H9 (cell line): ENCODE measurements around the gene MAOA. TPM values are rescaled to one million over a fixed set of nuclear protein-coding genes. Genes with fewer than 3 reads are reported as not detected.

Experiments used
- DNase-seq: peaks from one replicate; pipeline ENCODE4 v3.0.0-alpha.2; 2017
- H2AFZ ChIP-seq: one replicate; pipeline ENCODE4 v1.6.1; 2013; ENCODE audit warnings: mild to moderate bottlenecking, low read length, control low read depth, moderate library complexity
- H2AK5ac ChIP-seq: 2 replicates; pipeline ENCODE4 v1.6.1; 2013; ENCODE audit warnings: low read length, control low read depth, mixed read lengths; ENCODE audit not compliant: insufficient read length
- H2BK120ac ChIP-seq: one replicate; pipeline ENCODE4 v1.6.1; 2013; ENCODE audit warnings: low read depth, mild to moderate bottlenecking, low read length, control low read depth, inconsistent platforms; ENCODE audit not compliant: poor library complexity, severe bottlenecking
- H2BK12ac ChIP-seq: 2 replicates; pipeline ENCODE4 v1.6.1; 2013; ENCODE audit warnings: low read length, control low read depth, mixed read lengths, low read depth; ENCODE audit not compliant: insufficient read length
- H2BK15ac ChIP-seq: 2 replicates; pipeline ENCODE4 v1.6.1; 2013; ENCODE audit warnings: low read depth, low read length, control low read depth
- H2BK20ac ChIP-seq: one replicate; pipeline ENCODE4 v1.6.1; 2013; ENCODE audit warnings: low read depth, mild to moderate bottlenecking, low read length, control low read depth, inconsistent platforms; ENCODE audit not compliant: poor library complexity, severe bottlenecking
- H2BK5ac ChIP-seq: 2 replicates; pipeline ENCODE4 v1.6.1; 2013; ENCODE audit warnings: low read length, control low read depth, mixed read lengths; ENCODE audit not compliant: insufficient read length
- H3K14ac ChIP-seq: 2 replicates; pipeline ENCODE4 v1.6.1; 2013; ENCODE audit warnings: low read length, control low read depth; ENCODE audit not compliant: insufficient read depth
- H3K18ac ChIP-seq: 2 replicates; pipeline ENCODE4 v1.6.1; 2013; ENCODE audit warnings: low read depth, mild to moderate bottlenecking, mixed read lengths, low read length, control low read depth; ENCODE audit not compliant: insufficient read length
- H3K23ac ChIP-seq: 2 replicates; pipeline ENCODE4 v1.6.1; 2013; ENCODE audit warnings: low read length, control low read depth, mixed read lengths, low read depth; ENCODE audit not compliant: insufficient read length
- H3K23me2 ChIP-seq: 2 replicates; pipeline ENCODE4 v1.6.1; 2013; ENCODE audit warnings: low read depth, mild to moderate bottlenecking, mixed read lengths, low read length, control low read depth; ENCODE audit not compliant: insufficient read length, poor library complexity, severe bottlenecking
- H3K27ac ChIP-seq: 2 replicates; pipeline ENCODE4 v1.5.1; 2013; ENCODE audit warnings: low read length, control low read depth, mixed read lengths, low read depth; ENCODE audit not compliant: insufficient read length
- H3K27me3 ChIP-seq: 2 replicates; pipeline ENCODE4 v1.6.1; 2013; ENCODE audit warnings: low read length, control low read depth, inconsistent platforms; ENCODE audit not compliant: insufficient read depth
- H3K4ac ChIP-seq: 2 replicates; pipeline ENCODE4 v1.6.1; 2013; ENCODE audit warnings: low read depth, mild to moderate bottlenecking, control low read depth, inconsistent platforms, low read length, moderate library complexity
- H3K4me1 ChIP-seq: 2 replicates; pipeline ENCODE4 v1.6.1; 2013; ENCODE audit warnings: low read length, control low read depth, inconsistent platforms; ENCODE audit not compliant: insufficient read depth
- H3K4me2 ChIP-seq: 2 replicates; pipeline ENCODE4 v1.6.1; 2013; ENCODE audit warnings: low read length, control low read depth, mixed read lengths; ENCODE audit not compliant: insufficient read length, insufficient read depth
- H3K56ac ChIP-seq: 2 replicates; pipeline ENCODE4 v1.6.1; 2013; ENCODE audit warnings: low read depth, mild to moderate bottlenecking, mixed read lengths, low read length, control low read depth; ENCODE audit not compliant: insufficient read length
- H3K79me1 ChIP-seq: 2 replicates; pipeline ENCODE4 v1.6.1; 2013; ENCODE audit warnings: low read depth, mild to moderate bottlenecking, moderate library complexity, low read length, control low read depth, inconsistent platforms; ENCODE audit not compliant: insufficient read depth, poor library complexity, severe bottlenecking
- H3K79me2 ChIP-seq: 2 replicates; pipeline ENCODE4 v1.6.1; 2013; ENCODE audit warnings: low read length, control low read depth, inconsistent platforms; ENCODE audit not compliant: insufficient read depth
- H3K9ac ChIP-seq: 2 replicates; pipeline ENCODE4 v1.6.1; 2013; ENCODE audit warnings: low read length, control low read depth, mixed read lengths; ENCODE audit not compliant: insufficient read length; ENCODE audit errors: extremely low read depth
- H3K9me3 ChIP-seq: one replicate; pipeline ENCODE4 v1.6.1; 2013; ENCODE audit warnings: low read depth, low read length, inconsistent platforms; ENCODE audit not compliant: control insufficient read depth
- H3T11ph ChIP-seq: one replicate; pipeline ENCODE4 v1.6.1; 2013; ENCODE audit warnings: mild to moderate bottlenecking, low read length, control low read depth, inconsistent platforms
- H4K20me1 ChIP-seq: one replicate; pipeline ENCODE4 v1.6.1; 2013; ENCODE audit not compliant: control insufficient read depth, insufficient read length, insufficient read depth
- H4K5ac ChIP-seq: 2 replicates; pipeline ENCODE4 v1.6.1; 2013; ENCODE audit warnings: low read depth, mild to moderate bottlenecking, mixed read lengths, low read length, control low read depth; ENCODE audit not compliant: insufficient read length
- H4K8ac ChIP-seq: replicated peaks from 2 replicates; pipeline ENCODE4 v1.6.1; 2013; ENCODE audit warnings: low read length, control low read depth, mixed read lengths, low read depth; ENCODE audit not compliant: insufficient read length
- H4K91ac ChIP-seq: 2 replicates; pipeline ENCODE4 v1.6.1; 2013; ENCODE audit warnings: low read depth, mild to moderate bottlenecking, moderate library complexity, mixed read lengths, low read length, control low read depth; ENCODE audit not compliant: insufficient read length
- H3K27ac Mint-ChIP-seq, 3 experiments: 2 replicates in 2 of 3; 3 replicates in 1 of 3; pipeline ENCODE4 v1.8.0; 2020 to 2021; ENCODE audit warnings: mixed read lengths in 3 of 3, mild to moderate bottlenecking in 1 of 3, moderate library complexity in 1 of 3
- H3K27me3 Mint-ChIP-seq: 2 replicates; pipeline ENCODE4 v1.8.0; 2021; ENCODE audit warnings: low read depth, mild to moderate bottlenecking, moderate library complexity, mixed read lengths
- H3K36me3 Mint-ChIP-seq, 3 experiments: 2 replicates in 2 of 3; 3 replicates in 1 of 3; pipeline ENCODE4 v1.8.0; 2020 to 2021; ENCODE audit warnings: low read depth in 3 of 3, mixed read lengths in 3 of 3; ENCODE audit not compliant: insufficient read depth in 1 of 3
- H3K4me1 Mint-ChIP-seq, 2 experiments: 2 replicates each; pipeline ENCODE4 v1.8.0; 2020; ENCODE audit warnings: mixed read lengths in 2 of 2
- H3K4me3 Mint-ChIP-seq, 2 experiments: 2 replicates in 1 of 2; 3 replicates in 1 of 2; pipeline ENCODE4 v1.8.0; 2020 to 2021; ENCODE audit warnings: mild to moderate bottlenecking in 2 of 2, mixed read lengths in 2 of 2, moderate library complexity in 1 of 2
- H3K9me3 Mint-ChIP-seq, 2 experiments: 2 replicates in 1 of 2; 3 replicates in 1 of 2; pipeline ENCODE4 v1.8.0; 2020; ENCODE audit warnings: mild to moderate bottlenecking in 2 of 2, mixed read lengths in 2 of 2, moderate library complexity in 1 of 2
- WGBS: extraction: QIAGEN DNeasy Blood & Tissue Kit; methylation state at CpG from one replicate; pipeline ENCODE4 v1.1.7; 2013; ENCODE audit warnings: missing lambda C conversion rate, low lambda C conversion rate, mixed read lengths; ENCODE audit not compliant: insufficient read length; ENCODE audit errors: extremely low coverage; 5-methylcytosine and 5-hydroxymethylcytosine counted together
- total RNA-seq: library from RNA; stranded (reverse); gene quantifications from 2 replicates; pipeline ENCODE4 v1.2.1, GENCODE V29; 2021
- TF ChIP-seq, protein P1 (sequence below): fragments of 200-600 bp; sonication (generic); conservative IDR thresholded peaks from 3 replicates; pipeline ENCODE4 v1.8.0; 2021; ENCODE audit warnings: antibody characterized with exemption, mild to moderate bottlenecking

Gene MAOA
- total RNA-seq, 1 experiment from 2014 or later: 0.28 TPM

DNA sequence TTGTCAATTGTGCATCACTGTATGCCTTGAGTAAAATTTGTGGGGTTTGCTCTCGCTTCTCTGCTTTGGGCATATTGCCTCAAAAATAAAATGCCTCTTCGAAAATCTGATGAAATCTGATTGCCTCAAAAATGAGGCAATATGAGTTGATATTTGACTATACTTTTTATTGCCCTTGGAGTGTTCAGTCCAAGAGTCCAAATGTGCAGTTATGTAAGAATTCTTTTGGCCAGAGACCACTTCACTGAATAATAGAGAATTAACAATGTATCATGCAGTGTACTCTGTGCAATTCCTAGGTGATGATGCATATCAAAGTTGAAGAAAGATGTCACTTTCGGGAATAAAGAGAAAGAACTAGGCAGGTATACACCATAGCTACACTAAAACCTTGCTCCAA, 8.6 kb downstream of the MAOA start:
- Histone ChIP-seq H3K79me2 (no peaks in the 10 kb centered on the region), H3K9ac (no peak overlapping the region), H4K91ac (no peak overlapping the region), H4K8ac (no peak overlapping the region), H3K79me1 (no peaks in the 10 kb centered on the region), H2BK20ac (no peak overlapping the region), H3K14ac (no peak overlapping the region), H3K27ac (no peak overlapping the region), H2BK12ac (no peak overlapping the region), H3K27me3 (no peaks in the 10 kb centered on the region), H3K9me3 (no peaks in the 10 kb centered on the region), H4K20me1 (no peaks in the 10 kb centered on the region), H3T11ph (no peak overlapping the region), H2AK5ac (no peak overlapping the region), H3K4ac (no peak overlapping the region), H3K4me1 (no peaks in the 10 kb centered on the region), H4K5ac (no peak overlapping the region), H3K18ac (no peak overlapping the region), H3K56ac (no peak overlapping the region), H2AFZ (no peak overlapping the region), H3K4me2 (no peak overlapping the region), H2BK120ac (no peak overlapping the region), H3K23me2 (no peaks in the 10 kb centered on the region), H2BK5ac (no peak overlapping the region), H3K23ac (no peak overlapping the region), H2BK15ac (no peak overlapping the region)
- WGBS: no CpG with 5 or more reads among the region's 3 CpGs
- DNase-seq: no peak
- Mint-ChIP-seq H3K9me3 (peaks cover 22 to 37% of the 10 kb centered on the region in 2 experiments), H3K4me1 (peaks cover 2 to 3% of the 10 kb centered on the region in 2 experiments; a peak in 3 of 4 replicates), H3K4me3 (no peak overlapping the region), H3K27ac (no peak overlapping the region), H3K27me3 (no peaks in the 10 kb centered on the region; the same call in 1 of the 2 replicates), H3K36me3 (0 out of 7 replicates have a peak, but pooled peaks cover 0 to 1% (median 0%) of the 10 kb centered on the region in 3 experiments)
- TF ChIP-seq, protein P1, sequence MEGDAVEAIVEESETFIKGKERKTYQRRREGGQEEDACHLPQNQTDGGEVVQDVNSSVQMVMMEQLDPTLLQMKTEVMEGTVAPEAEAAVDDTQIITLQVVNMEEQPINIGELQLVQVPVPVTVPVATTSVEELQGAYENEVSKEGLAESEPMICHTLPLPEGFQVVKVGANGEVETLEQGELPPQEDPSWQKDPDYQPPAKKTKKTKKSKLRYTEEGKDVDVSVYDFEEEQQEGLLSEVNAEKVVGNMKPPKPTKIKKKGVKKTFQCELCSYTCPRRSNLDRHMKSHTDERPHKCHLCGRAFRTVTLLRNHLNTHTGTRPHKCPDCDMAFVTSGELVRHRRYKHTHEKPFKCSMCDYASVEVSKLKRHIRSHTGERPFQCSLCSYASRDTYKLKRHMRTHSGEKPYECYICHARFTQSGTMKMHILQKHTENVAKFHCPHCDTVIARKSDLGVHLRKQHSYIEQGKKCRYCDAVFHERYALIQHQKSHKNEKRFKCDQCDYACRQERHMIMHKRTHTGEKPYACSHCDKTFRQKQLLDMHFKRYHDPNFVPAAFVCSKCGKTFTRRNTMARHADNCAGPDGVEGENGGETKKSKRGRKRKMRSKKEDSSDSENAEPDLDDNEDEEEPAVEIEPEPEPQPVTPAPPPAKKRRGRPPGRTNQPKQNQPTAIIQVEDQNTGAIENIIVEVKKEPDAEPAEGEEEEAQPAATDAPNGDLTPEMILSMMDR: no peak
